Activated CD4-positive, alpha-beta memory T cell treated with anti-CD3 and anti-CD28 coated beads for 36 hours (primary cell): ENCODE results near the gene NCAM1. TPM values are rescaled to one million over a fixed set of nuclear protein-coding genes. Genes with fewer than 3 reads are reported as not detected.

Experiments used
- CTCF ChIA-PET: fragments of 350-600 bp; sonication (Branson Sonifier 250); formaldehyde crosslinking; loops from one replicate; lab custom pipeline; 2021; ENCODE audit warnings: antibody characterized with exemption, inconsistent platforms; lab: Charles Lee
- POLR2A ChIA-PET: fragments of 350-600 bp; sonication (Branson Sonifier 250); formaldehyde crosslinking; loops from one replicate; lab custom pipeline; 2021; ENCODE audit warnings: antibody characterized with exemption; lab: Charles Lee
- DNase-seq: peaks from one replicate; pipeline ENCODE4 v3.0.0-alpha.2; 2020
- H3K27ac Mint-ChIP-seq: one replicate; pipeline ENCODE4 v1.8.0; 2021; ENCODE audit warnings: mixed read lengths
- H3K27me3 Mint-ChIP-seq: one replicate; pipeline ENCODE4 v1.8.0; 2021; ENCODE audit warnings: mixed read lengths
- H3K36me3 Mint-ChIP-seq: one replicate; pipeline ENCODE4 v1.8.0; 2021; ENCODE audit warnings: mixed read lengths
- H3K4me1 Mint-ChIP-seq: one replicate; pipeline ENCODE4 v1.8.0; 2021; ENCODE audit warnings: low read depth, mixed read lengths
- H3K4me3 Mint-ChIP-seq: one replicate; pipeline ENCODE4 v1.8.0; 2021; ENCODE audit warnings: mild to moderate bottlenecking, mixed read lengths
- H3K9me3 Mint-ChIP-seq: one replicate; pipeline ENCODE4 v1.8.0; 2021; ENCODE audit warnings: mixed read lengths
- intact Hi-C: fragments of 100-400 bp; cut with micrococcal nuclease; formaldehyde crosslinking; loops from one replicate; pipeline ENCODE4 v1.15.1; 2023
- total RNA-seq, 2 experiments: library from RNA; stranded (reverse); gene quantifications; one replicate each; pipeline ENCODE4 v1.2.3, GENCODE V29; 2021

NCAM1 gene
- total RNA-seq, 2 experiments from 2014 or later = not detected

- peaks cover 3% of the 10 kb centered on the region for H3K4me1 Mint-ChIP-seq
- ChIA-PET POLR2A (interaction anchor here (0.7 kb wide), 1 partner anchor 728 kb away, joined by 4 read pairs; no protein-coding TSS in a partner anchor), CTCF (interaction anchor here (0.9 to 1.3 kb wide), 3 partner anchors 10 to 661 kb away, joined by 3 to 5 read pairs (median 3); no protein-coding TSS in a partner anchor)
These were observed 287.7 kb downstream of the NCAM1 start for GRCh38 chr11:113248702-113249490.

GRCh38 chr11:113249491-113249763 lies 288.2 kb downstream of the NCAM1 start:
- ChIA-PET POLR2A (no interaction called here), CTCF (interaction anchor here (0.7 to 0.9 kb wide), 2 partner anchors 9 to 928 kb away, joined by 3 read pairs; no protein-coding TSS in a partner anchor)
- peaks cover 21% of the 10 kb centered on the region for H3K27me3 Mint-ChIP-seq
- H3K27ac Mint-ChIP-seq = no peak overlapping the region
- H3K4me3 Mint-ChIP-seq = no peak overlapping the region
- H3K9me3 Mint-ChIP-seq = no peaks in the 10 kb centered on the region
- peaks cover 3% of the 10 kb centered on the region for H3K4me1 Mint-ChIP-seq
- H3K36me3 Mint-ChIP-seq = no peaks in the 10 kb centered on the region
- peak; percentile 12 for DNase-seq
- intact Hi-C loops = no loop called here

More at GRCh38 chr11:113248702-113249490, 287.7 kb downstream of the NCAM1 start:
- H3K27me3 Mint-ChIP-seq = peaks cover 24% of the 10 kb centered on the region
- intact Hi-C loops = no loop called here
- H3K27ac Mint-ChIP-seq = no peak overlapping the region
- no peak for DNase-seq
- no peaks in the 10 kb centered on the region for H3K9me3 Mint-ChIP-seq
- no peaks in the 10 kb centered on the region for H3K36me3 Mint-ChIP-seq
- H3K4me3 Mint-ChIP-seq = no peak overlapping the region

GRCh38 chr11:113249786-113250185 lies 288.6 kb downstream of the NCAM1 start:
- POLR2A ChIA-PET = no interaction called here
- intact Hi-C loops = no loop called here
- Mint-ChIP-seq H3K36me3 (no peaks in the 10 kb centered on the region), H3K4me1 (peaks cover 3% of the 10 kb centered on the region), H3K27ac (no peak overlapping the region), H3K9me3 (no peaks in the 10 kb centered on the region), H3K27me3 (peaks cover 21% of the 10 kb centered on the region), H3K4me3 (no peak overlapping the region)
- no peak for DNase-seq
- CTCF ChIA-PET = interaction anchor here (0.7 to 0.9 kb wide), 2 partner anchors 9 to 928 kb away, joined by 3 read pairs; no protein-coding TSS in a partner anchor

DNA sequence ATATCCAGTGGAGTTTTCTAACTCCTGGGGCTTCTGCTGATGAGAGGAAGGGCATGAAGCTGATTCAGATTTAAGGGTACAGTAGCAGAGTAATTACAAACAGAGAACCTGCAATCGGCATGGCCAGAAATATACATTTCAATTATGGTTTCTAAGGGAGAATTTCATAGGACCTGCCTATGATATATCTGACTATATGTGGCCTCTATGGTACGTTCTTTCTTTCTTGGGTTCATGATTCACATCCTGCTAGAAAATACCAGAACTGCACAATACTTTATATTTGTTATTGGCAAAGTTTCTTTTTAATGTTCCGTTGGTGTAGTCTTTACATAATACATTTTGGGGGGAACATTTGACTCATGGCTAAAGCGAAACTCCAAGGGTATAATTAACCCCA lies 290.1 kb downstream of the NCAM1 start:
- peaks cover 3% of the 10 kb centered on the region for H3K4me1 Mint-ChIP-seq
- H3K27ac Mint-ChIP-seq = no peak overlapping the region
- ChIA-PET POLR2A (no interaction called here), CTCF (no interaction called here)
- H3K36me3 Mint-ChIP-seq = no peaks in the 10 kb centered on the region
- DNase-seq = no peak
- intact Hi-C loops = no loop called here
- no peaks in the 10 kb centered on the region for H3K9me3 Mint-ChIP-seq
- peaks cover 17% of the 10 kb centered on the region for H3K27me3 Mint-ChIP-seq
- H3K4me3 Mint-ChIP-seq = no peak overlapping the region

GRCh38 chr11:113253406-113253805 lies 292.2 kb downstream of the NCAM1 start:
- Mint-ChIP-seq H3K4me1 (peaks cover 3% of the 10 kb centered on the region), H3K9me3 (no peaks in the 10 kb centered on the region), H3K36me3 (no peaks in the 10 kb centered on the region), H3K4me3 (no peak overlapping the region), H3K27me3 (peaks cover 3% of the 10 kb centered on the region), H3K27ac (no peak overlapping the region)
- ChIA-PET CTCF (no interaction called here), POLR2A (no interaction called here)
- no peak for DNase-seq
- intact Hi-C loops = no loop called here

DNA sequence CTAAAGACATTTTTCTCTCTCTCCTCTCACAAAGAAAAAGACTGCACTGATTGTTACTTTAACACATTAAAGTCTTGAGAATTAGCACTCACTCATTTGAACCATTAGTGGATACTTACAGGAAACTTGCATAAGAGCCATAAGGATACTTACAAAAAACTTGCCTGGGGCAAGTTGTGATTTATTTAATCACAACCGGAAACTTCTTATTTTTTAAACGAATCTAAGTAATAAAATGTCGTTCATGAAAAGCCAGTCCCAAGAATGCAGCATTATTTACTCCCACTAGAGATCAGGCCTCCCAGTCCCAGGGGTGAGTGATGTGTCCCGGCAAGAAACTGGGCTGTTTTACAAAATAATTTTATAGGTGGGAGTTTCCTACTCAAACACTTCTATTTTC lies 293.9 kb downstream of the NCAM1 start:
- intact Hi-C loops = no loop called here
- no peak overlapping the region for H3K27ac Mint-ChIP-seq
- DNase-seq = no peak
- no peaks in the 10 kb centered on the region for H3K9me3 Mint-ChIP-seq
- H3K36me3 Mint-ChIP-seq = no peaks in the 10 kb centered on the region
- H3K4me3 Mint-ChIP-seq = no peak overlapping the region
- H3K4me1 Mint-ChIP-seq = no peaks in the 10 kb centered on the region
- ChIA-PET POLR2A (no interaction called here), CTCF (no interaction called here)
- no peaks in the 10 kb centered on the region for H3K27me3 Mint-ChIP-seq

- Mint-ChIP-seq H3K27me3 (no peaks in the 10 kb centered on the region), H3K4me3 (no peak overlapping the region), H3K36me3 (no peaks in the 10 kb centered on the region), H3K27ac (no peak overlapping the region), H3K9me3 (no peaks in the 10 kb centered on the region), H3K4me1 (no peaks in the 10 kb centered on the region)
- CTCF ChIA-PET = no interaction called here
- intact Hi-C loops = no loop called here
- POLR2A ChIA-PET = no interaction called here
- DNase-seq = no peak
These were observed 294.5 kb downstream of the NCAM1 start for GRCh38 chr11:113255741-113256140.

DNA sequence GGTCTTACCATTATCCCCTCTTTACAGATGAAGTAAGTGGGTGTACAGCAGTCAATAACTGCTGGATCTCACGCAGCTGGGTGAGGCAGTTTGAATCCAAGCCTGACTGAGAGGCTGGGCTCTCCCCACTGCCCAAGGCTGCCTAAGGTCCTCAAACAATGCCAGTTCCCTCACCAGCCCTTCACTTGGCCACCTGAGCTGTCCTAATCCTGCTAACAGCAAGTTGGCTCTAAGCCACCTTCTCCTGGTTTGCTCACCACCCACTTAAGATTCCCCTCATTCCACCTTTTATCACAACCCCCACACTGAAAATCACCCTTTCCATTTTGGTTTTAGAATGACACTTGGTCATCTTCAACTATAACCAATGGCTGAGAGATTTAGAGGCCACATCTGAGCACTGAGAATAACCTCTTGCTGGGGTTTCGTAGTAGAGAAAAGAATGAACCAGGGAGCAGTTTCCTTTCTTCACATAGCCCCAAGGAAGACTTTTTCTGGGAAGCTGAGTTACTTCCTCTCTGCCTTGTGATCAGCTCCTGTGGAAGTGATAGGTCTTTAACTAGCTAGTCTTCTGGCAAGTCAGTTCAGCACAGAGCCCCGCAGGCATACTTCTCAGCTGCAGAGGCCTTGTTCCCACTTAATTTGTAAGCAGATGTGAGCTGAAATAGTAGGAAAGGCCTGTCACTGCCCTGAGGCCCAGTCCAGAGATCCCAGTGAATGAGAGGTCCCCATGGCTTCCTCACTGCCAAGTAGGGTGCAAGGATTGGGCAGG lies 295.4 kb downstream of the NCAM1 start:
- ChIA-PET POLR2A (no interaction called here), CTCF (no interaction called here)
- Mint-ChIP-seq H3K36me3 (no peaks in the 10 kb centered on the region), H3K27ac (no peak overlapping the region), H3K9me3 (no peaks in the 10 kb centered on the region), H3K4me3 (no peak overlapping the region), H3K27me3 (no peaks in the 10 kb centered on the region), H3K4me1 (no peaks in the 10 kb centered on the region)
- intact Hi-C loops = no loop called here
- no peak for DNase-seq

GRCh38 chr11:113260096-113260425 lies 298.8 kb downstream of the NCAM1 start:
- H3K4me3 Mint-ChIP-seq = no peak overlapping the region
- no peaks in the 10 kb centered on the region for H3K4me1 Mint-ChIP-seq
- intact Hi-C loops = no loop called here
- ChIA-PET POLR2A (no interaction called here), CTCF (no interaction called here)
- no peaks in the 10 kb centered on the region for H3K27me3 Mint-ChIP-seq
- no peaks in the 10 kb centered on the region for H3K9me3 Mint-ChIP-seq
- no peaks in the 10 kb centered on the region for H3K36me3 Mint-ChIP-seq
- no peak overlapping the region for H3K27ac Mint-ChIP-seq
- no peak for DNase-seq

DNA sequence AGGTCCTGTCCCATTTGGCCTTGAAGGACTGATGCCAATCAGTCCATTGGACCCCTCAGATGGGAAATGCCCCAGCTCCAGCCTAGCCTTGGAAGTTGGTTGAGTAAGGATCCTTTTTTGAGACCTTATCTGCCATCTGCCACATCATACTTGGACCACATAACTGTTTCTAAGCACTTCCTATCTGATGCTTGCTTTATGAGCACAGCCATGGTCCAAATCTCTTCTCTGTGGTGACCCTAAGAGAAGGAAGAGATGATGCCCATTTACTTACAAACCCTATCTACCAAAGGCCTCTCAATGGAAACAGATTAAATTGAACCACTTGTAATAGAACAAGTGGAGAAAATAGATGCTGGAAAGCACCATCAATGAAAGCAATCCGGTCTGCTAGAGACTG lies 299.3 kb downstream of the NCAM1 start:
- H3K27ac Mint-ChIP-seq = no peak overlapping the region
- POLR2A ChIA-PET = no interaction called here
- intact Hi-C loops = no loop called here
- no peaks in the 10 kb centered on the region for H3K27me3 Mint-ChIP-seq
- no peaks in the 10 kb centered on the region for H3K9me3 Mint-ChIP-seq
- CTCF ChIA-PET = no interaction called here
- DNase-seq = no peak
- H3K36me3 Mint-ChIP-seq = no peaks in the 10 kb centered on the region
- no peaks in the 10 kb centered on the region for H3K4me1 Mint-ChIP-seq
- no peak overlapping the region for H3K4me3 Mint-ChIP-seq

DNA sequence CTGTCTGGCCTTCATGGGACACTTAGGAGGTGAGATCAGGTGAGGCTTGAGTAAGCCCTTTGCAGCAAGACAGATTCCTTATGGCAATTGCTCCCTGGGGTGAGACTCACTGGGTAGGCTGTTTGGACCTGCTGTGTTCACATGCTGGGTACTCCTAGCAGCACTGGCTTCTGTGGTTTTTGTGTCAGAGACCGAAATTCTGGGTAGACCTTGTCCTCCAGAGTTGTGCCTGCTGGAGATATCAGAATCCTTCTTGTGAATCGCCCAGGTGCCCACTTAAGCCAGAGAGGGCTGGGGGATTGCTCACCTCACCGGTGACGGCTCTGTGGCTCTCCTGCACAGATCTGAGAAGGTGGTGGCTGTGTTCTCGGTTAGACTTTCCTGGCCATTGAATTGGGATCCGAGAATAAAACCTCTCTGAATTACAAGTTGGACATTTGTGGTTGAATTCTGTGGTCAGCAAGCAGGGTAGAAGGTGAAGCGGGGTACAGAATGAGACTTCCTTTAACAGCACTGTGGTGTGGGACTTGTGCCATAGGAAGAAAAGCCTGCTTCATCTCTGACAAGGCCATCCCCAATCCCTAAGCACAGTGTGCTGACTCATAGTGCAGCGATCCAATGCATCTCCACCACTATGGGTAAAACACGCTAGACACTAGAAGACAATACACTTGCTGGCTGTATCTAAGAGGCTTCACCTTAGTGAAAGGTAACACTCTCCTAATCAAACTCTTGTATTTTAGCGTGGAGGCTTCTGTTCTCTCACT lies 300.7 kb downstream of the NCAM1 start:
- Mint-ChIP-seq H3K27me3 (peaks cover 2% of the 10 kb centered on the region), H3K4me3 (no peak overlapping the region), H3K27ac (no peak overlapping the region), H3K36me3 (no peaks in the 10 kb centered on the region), H3K9me3 (no peaks in the 10 kb centered on the region), H3K4me1 (no peaks in the 10 kb centered on the region)
- ChIA-PET POLR2A (no interaction called here), CTCF (no interaction called here)
- intact Hi-C loops = no loop called here
- no peak for DNase-seq

DNA sequence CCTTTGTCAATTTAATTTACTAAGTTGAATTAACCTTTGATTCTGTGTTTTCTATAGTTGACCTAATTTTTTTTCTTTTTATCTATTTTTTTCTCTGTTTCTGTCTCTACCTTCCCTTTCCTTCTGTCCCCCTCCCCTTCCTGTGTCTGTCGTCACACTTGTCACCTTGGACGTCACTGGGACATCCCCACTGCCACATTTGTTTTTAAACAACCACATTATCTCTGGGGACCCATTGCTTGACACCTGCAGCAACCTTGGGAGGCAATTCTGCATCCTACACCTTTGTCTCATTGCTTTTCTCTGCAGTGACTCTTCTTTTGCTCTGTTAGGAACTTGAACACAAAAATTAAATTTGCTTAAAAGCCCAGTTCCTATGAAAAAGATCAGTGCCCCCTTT lies 301.4 kb downstream of the NCAM1 start:
- intact Hi-C loops = no loop called here
- peak; percentile 18 for DNase-seq
- POLR2A ChIA-PET = no interaction called here
- peaks cover 2% of the 10 kb centered on the region for H3K27me3 Mint-ChIP-seq
- no peaks in the 10 kb centered on the region for H3K4me1 Mint-ChIP-seq
- no peaks in the 10 kb centered on the region for H3K9me3 Mint-ChIP-seq
- CTCF ChIA-PET = interaction anchor here (0.6 kb wide), 1 partner anchor 526 kb away, joined by 6 read pairs; no protein-coding TSS in a partner anchor
- H3K27ac Mint-ChIP-seq = no peak overlapping the region
- no peak overlapping the region for H3K4me3 Mint-ChIP-seq
- H3K36me3 Mint-ChIP-seq = no peaks in the 10 kb centered on the region
